HG03135 (cell line): ENCODE measurements around the gene SLC22A23.
"Not testable (repeated sequence)": the region's sequence is repeated elsewhere in the genome, so short reads cannot be mapped to it uniquely, and the experiment has no call there.

Experiments
- ATAC-seq: cut with Tn5 transposase; IDR thresholded peaks from one replicate; pipeline ENCODE4 v1.9.1; 2021; ENCODE audit warnings: mild to moderate bottlenecking, moderate library complexity; ENCODE audit not compliant: unreplicated experiment

SLC22A23 gene

DNA sequence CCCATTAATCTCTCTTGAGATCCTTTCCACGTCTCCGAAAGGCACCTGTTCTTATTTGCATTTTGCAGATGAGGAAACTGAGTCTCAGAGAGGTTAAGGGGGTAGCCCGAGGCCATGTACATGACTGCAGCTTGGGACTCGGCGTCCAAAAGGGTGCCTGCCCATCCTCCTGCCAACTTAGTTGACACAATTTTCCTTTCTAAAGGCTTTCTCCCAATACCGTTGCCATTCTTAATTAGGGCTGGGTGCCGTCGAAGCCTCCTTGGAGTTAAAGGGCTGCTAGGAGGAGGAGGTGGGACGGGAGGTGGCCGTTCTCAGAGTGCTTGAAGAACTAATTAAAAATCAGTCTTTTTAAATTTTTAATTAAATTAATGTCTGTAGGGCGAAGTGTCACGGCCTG lies 198.6 kb downstream of the SLC22A23 start:
- ATAC-seq: no peak

DNA sequence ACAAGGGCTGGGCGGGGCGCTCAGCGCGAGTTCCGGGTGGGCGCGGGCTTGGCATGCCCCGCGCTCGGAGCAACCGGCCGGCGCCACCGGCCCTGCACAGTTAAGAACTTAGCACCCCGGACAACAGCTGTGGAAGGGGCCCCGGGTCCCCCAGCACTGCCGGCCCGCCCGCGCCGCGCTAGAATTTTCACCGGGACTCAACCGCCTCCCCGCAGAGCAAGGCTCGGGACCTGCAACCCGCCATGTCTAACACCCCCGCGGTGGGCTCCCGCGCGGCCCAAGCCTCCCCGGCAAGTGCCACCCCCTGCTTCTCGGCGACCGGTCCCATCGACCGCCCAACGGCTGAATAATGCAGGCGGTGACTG lies 203.3 kb downstream of the SLC22A23 start:
- ATAC-seq: no peak

- ATAC-seq: no peak
Measured at GRCh38 chr6:3252861-3253596, 203.8 kb downstream of the SLC22A23 start.

- ATAC-seq: no peak
Measured at GRCh38 chr6:3252369-3252768, 204.5 kb downstream of the SLC22A23 start.

DNA sequence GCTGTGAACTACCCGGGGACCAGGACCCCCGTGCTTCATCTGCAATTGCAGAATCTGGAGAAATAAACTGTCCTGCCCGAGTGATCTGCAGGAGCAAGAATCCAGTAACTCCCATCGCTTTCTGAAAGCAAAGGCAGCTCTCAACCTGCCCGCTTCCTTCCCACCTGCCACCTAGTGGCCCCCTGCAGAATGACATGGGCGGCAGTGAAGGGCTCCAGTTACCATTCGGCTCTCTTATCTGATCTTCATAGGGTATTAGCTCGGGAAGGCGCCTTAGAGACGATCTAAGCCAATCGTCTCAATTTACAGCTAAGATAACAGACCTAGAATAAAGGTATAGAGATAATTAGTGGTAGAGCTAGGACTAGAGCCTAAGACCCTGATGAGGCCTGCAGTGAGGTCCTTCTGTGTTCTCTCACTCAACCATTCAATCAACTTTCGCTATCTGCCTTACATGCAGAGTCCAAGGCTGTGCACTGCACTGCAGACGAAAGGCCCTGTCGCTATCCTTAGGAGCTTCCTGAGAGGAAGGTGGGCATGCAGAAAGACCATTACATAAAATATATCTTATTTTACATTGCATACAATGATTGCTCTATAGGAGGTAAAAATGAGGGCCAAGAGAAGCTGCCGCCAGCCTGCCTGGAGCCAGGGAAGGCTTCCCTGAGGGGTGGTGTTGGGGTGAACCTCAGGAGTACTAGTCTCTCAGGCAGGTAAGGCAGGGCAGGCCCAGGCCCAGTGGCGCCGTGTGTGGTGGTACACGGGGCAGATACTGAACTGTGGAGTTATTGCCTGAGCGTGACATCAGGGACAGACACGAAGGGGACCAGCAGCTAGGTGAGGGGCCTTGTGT lies 205.2 kb downstream of the SLC22A23 start:
- ATAC-seq: no peak

- no peak for ATAC-seq
Measured at GRCh38 chr6:3250231-3250675, 206.6 kb downstream of the SLC22A23 start.

GRCh38 chr6:3249821-3250220 lies 207.0 kb downstream of the SLC22A23 start:
- ATAC-seq: no peak

- no peak for ATAC-seq
Measured at GRCh38 chr6:3247255-3248146, 209.3 kb downstream of the SLC22A23 start.

GRCh38 chr6:3245216-3245615 lies 211.6 kb downstream of the SLC22A23 start:
- no peak for ATAC-seq

- ATAC-seq: not testable (repeated sequence)
Measured at GRCh38 chr6:3244832-3245161, 212.1 kb downstream of the SLC22A23 start.

DNA sequence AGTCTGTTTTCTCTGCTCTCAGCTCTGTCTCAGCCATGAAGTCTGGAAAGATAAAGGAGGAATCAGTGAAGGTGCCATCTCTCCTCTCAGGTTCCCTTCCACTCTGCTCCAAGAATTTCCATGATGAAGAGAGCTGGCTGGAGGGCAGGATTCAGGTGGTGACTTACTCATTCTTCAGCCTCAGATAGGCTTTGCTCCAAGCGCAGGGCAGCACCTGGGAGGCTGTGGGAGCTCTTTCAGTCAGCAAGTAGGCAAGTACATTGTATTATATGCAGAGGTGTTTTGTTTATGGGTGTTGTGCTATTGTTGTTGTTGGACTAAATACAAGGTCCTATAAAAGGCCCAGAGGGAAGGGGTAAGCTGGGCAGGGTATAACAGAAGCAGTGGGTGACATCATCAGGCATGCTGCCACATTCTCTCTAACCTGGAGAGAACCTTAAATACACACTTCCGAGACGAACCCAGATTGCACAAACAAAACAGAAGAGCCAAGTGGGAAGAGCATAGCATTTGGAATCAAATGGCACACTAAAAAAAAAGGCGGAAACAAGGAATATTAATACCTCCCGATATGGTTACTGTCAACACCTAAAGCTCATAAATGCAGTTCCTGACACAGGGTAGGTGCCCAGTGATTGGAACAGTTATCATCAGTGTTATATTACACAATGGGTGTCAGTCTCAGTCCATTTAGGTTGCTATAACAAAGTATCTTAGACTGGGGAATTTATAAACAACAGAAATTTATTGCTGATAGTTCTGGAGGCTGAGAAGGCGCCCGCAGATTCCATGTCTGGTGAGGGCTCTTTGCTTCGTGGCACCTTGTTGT lies 212.6 kb downstream of the SLC22A23 start:
- no peak for ATAC-seq

DNA sequence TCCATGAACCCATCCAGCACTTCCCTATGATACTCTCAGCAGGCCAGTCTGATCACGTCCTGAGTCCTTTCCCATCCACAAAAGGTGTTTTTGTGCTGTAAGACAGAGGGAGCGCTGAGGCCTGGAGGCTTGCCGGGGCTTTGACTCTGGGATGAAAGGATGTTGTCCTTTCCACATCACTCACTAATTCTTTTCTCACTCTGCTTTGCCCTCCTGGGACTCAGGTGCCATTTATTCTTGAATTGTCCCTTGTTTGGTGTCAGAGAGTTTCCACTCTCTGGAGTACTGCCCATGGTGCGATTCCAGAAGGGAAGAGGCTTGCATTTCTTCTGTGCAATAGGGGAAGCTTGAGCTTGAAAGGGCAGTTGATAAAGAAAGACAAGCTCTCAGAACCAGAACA lies 214.1 kb downstream of the SLC22A23 start:
- no peak for ATAC-seq

- ATAC-seq: not testable (repeated sequence)
Measured at GRCh38 chr6:3241745-3242144, 215.1 kb downstream of the SLC22A23 start.

DNA sequence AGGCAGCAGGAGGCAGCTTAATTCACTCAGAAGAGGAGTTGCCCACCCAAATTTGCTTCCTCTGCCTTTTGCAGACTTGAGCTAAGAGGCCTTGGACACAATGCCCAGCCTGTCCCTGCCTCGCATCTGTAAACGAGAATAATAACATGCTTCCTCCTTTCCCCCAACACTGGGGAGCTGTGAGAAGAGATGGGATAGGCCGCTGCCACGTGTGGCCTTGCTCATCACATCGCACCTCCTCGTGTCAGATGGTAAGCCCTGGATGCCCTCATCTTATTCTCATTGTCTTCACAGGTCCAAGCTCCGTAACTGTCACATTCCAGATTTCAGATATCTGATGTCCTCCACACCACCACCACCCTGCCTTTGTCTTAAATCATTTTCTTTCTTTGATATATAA lies 216.3 kb downstream of the SLC22A23 start:
- ATAC-seq: no peak

GRCh38 chr6:3239110-3239830 lies 217.6 kb downstream of the SLC22A23 start:
- ATAC-seq: no peak

GRCh38 chr6:3237761-3238662 lies 218.8 kb downstream of the SLC22A23 start:
- no peak for ATAC-seq

GRCh38 chr6:3236005-3236404 lies 220.8 kb downstream of the SLC22A23 start:
- ATAC-seq: no peak

DNA sequence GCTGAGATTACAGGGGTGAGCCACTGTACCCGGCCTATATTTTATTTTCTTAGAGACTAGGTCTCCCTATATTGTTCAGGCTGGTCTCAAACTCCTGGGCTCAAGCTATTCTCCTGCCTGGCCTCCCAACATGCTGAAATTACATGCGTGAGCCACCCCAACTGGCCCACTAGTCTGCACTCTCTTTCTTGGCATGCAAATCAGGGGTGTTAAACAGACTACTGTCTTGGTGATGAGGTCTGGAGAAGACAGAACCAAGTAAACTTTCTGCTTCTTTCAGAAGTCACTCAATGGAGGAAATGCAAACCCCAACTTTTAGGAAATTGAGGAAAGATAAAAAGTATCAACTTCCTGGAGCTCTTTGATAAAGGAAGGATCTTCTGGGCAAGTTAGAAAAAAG lies 221.4 kb downstream of the SLC22A23 start:
- no peak for ATAC-seq

DNA sequence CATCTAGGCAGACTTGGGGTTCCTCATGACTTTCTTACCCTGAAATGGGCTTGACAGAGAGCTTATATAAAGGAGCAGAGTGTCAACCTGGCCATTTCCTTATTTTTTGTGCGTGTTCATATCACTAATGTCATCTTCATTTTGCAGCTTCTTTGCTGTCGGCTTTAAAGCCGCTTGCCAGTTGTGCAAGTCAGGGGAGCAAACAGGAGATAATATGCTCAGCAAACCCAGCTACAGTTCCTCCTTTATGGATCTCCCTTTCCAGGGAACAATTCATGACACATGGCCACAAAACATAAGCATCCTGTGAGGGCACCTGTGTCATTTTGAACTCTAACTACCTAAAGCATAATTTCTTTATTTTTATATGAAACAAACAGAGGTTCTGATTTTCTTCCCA lies 222.9 kb downstream of the SLC22A23 start:
- ATAC-seq: no peak
